DMS 273 (cell line): Measurements from ENCODE around the gene ERG.

Source experiments
- DNase-seq: peaks from one replicate; lab custom pipeline; 2025; ENCODE audit not compliant: unreplicated experiment; lab: John Stamatoyannopoulos, UW

The ERG gene

GRCh38 chr21:38438462-38438893, 59.8 kb downstream of the ERG start:
- no peak for DNase-seq

GRCh38 chr21:38436341-38436740, 61.9 kb downstream of the ERG start:
- DNase-seq = no peak

- no peak for DNase-seq
Observed at GRCh38 chr21:38434913-38435533, 63.3 kb downstream of the ERG start.

GRCh38 chr21:38433471-38433870, 64.8 kb downstream of the ERG start:
- DNase-seq = no peak

GRCh38 chr21:38430401-38430984, 67.8 kb downstream of the ERG start:
- DNase-seq = no peak

- DNase-seq = no peak
Observed at GRCh38 chr21:38429011-38429410, 69.3 kb downstream of the ERG start.

- DNase-seq = no peak
Observed at GRCh38 chr21:38428211-38428610, 70.1 kb downstream of the ERG start.

GRCh38 chr21:38424305-38425019, 73.8 kb downstream of the ERG start:
- no peak for DNase-seq

GRCh38 chr21:38422082-38422481, 76.2 kb downstream of the ERG start:
- peak; percentile 49 for DNase-seq

- no peak for DNase-seq
Observed at GRCh38 chr21:38420140-38420539, 78.1 kb downstream of the ERG start.

GRCh38 chr21:38417726-38418125, 80.6 kb downstream of the ERG start:
- DNase-seq = no peak

GRCh38 chr21:38416791-38417190, 81.5 kb downstream of the ERG start:
- no peak for DNase-seq

- no peak for DNase-seq
Observed at GRCh38 chr21:38413958-38414548, 84.2 kb downstream of the ERG start.

GRCh38 chr21:38410466-38410865, 87.8 kb downstream of the ERG start:
- DNase-seq = no peak

- no peak for DNase-seq
Observed at GRCh38 chr21:38409907-38410306, 88.4 kb downstream of the ERG start.

- no peak for DNase-seq
Observed at GRCh38 chr21:38404177-38404576, 94.1 kb downstream of the ERG start.

- DNase-seq = no peak
Observed at GRCh38 chr21:38402795-38403194, 95.5 kb downstream of the ERG start.

GRCh38 chr21:38402291-38402690, 96.0 kb downstream of the ERG start:
- DNase-seq = no peak

GRCh38 chr21:38401191-38401926, 96.9 kb downstream of the ERG start:
- no peak for DNase-seq

GRCh38 chr21:38400195-38400919, 97.9 kb downstream of the ERG start:
- DNase-seq = no peak

- DNase-seq = no peak
Observed at GRCh38 chr21:38399103-38399502, 99.2 kb downstream of the ERG start.
